NCI-H82 (cell line): ENCODE measurements around the gene GATAD2A.
"Not testable (repeated sequence)": the region's sequence is repeated elsewhere in the genome, so short reads cannot be mapped to it uniquely, and the experiment has no call there.

ENCODE experiments used
- DNase-seq: peaks from one replicate; lab custom pipeline; 2025; lab: John Stamatoyannopoulos, UW

The GATAD2A gene

GRCh38 chr19:19404879-19405860, at the start of gene GATAD2A:
Gene GATAD2A (plus strand): TSS chr19:19405675. CDS start chr19:19465346, 59,671 bp downstream.
- peak; percentile 95 for DNase-seq

- no peak for DNase-seq
Observed at GRCh38 chr19:19356500-19356899, 49.0 kb upstream of the GATAD2A start.

GRCh38 chr19:19356901-19357566, 48.4 kb upstream of the GATAD2A start:
- no peak for DNase-seq

- peak; percentile 97 for DNase-seq
Observed at GRCh38 chr19:19361075-19361594, 44.3 kb upstream of the GATAD2A start.

GRCh38 chr19:19362075-19362474, 43.4 kb upstream of the GATAD2A start:
- DNase-seq = no peak

GRCh38 chr19:19366434-19367396, 38.8 kb upstream of the GATAD2A start:
- DNase-seq = peak; percentile 92

GRCh38 chr19:19368087-19368486, 37.4 kb upstream of the GATAD2A start:
- no peak for DNase-seq

- DNase-seq = no peak
Observed at GRCh38 chr19:19371059-19371458, 34.4 kb upstream of the GATAD2A start.

GRCh38 chr19:19372656-19373416, 32.6 kb upstream of the GATAD2A start:
- DNase-seq = peak; percentile 60

- DNase-seq = no peak
Observed at GRCh38 chr19:19379527-19379926, 25.9 kb upstream of the GATAD2A start.

- not testable (repeated sequence) for DNase-seq
Observed at GRCh38 chr19:19380316-19380715, 25.2 kb upstream of the GATAD2A start.

- DNase-seq = no peak
Observed at GRCh38 chr19:19381007-19381926, 24.2 kb upstream of the GATAD2A start.

GRCh38 chr19:19382118-19382517, 23.4 kb upstream of the GATAD2A start:
- DNase-seq = no peak

GRCh38 chr19:19384486-19384885, 21.0 kb upstream of the GATAD2A start:
- DNase-seq = no peak

- DNase-seq = peak; percentile 100
Observed at GRCh38 chr19:19385131-19385895, 20.2 kb upstream of the GATAD2A start.

GRCh38 chr19:19385896-19386869, 19.3 kb upstream of the GATAD2A start:
- DNase-seq = peak; percentile 86

- no peak for DNase-seq
Observed at GRCh38 chr19:19387108-19387507, 18.4 kb upstream of the GATAD2A start.
